ENCODE measurements around the gene CHEK1. TPM values are rescaled to one million over a fixed set of nuclear protein-coding genes. Genes with fewer than 3 reads are reported as not detected.

CHEK1 gene
- total and polyA plus RNA-seq, 2 of the 4 experiments (the other 2 are of a cell fraction): 16.0 to 22.6 TPM

DNA sequence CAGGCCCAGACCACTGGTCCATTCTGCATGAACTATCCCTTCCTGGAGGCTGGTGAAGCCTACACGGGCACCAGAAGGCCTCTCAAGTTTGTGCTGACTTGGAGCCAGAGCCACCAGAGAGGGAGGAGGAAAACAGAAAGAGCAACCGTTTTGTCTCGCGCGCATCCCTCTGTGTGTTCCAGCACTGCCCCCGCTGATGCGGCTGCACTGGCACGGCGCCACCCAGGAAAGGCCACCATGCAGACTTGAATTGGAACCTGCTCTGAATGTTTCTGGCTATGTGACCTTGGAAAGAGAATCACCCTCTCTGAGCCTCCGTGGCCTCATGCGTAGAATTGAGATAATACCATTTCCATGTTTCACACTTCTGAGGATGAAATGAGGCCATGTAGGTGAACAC lies 63.1 kb downstream of the CHEK1 start:
- TF ChIP-seq FOS (IDR thresholded peaks at IDR 0.05; ENCODE audit: low read depth, low read length) (no peak), MAZ (IDR thresholded peaks at IDR 0.05; ENCODE audit: borderline replicate concordance, low read depth, low read length) (no peak), NFE2L2 (IDR thresholded peaks at IDR 0.05; ENCODE audit: low read depth, low read length) (no peak), BHLHE40 (IDR thresholded peaks at IDR 0.05; ENCODE audit: low read depth, low read length) (no peak), RCOR1 (IDR thresholded peaks at IDR 0.05; ENCODE audit: insufficient replicate concordance, low read length) (no peak)
- TF ChIP-seq, protein P1, sequence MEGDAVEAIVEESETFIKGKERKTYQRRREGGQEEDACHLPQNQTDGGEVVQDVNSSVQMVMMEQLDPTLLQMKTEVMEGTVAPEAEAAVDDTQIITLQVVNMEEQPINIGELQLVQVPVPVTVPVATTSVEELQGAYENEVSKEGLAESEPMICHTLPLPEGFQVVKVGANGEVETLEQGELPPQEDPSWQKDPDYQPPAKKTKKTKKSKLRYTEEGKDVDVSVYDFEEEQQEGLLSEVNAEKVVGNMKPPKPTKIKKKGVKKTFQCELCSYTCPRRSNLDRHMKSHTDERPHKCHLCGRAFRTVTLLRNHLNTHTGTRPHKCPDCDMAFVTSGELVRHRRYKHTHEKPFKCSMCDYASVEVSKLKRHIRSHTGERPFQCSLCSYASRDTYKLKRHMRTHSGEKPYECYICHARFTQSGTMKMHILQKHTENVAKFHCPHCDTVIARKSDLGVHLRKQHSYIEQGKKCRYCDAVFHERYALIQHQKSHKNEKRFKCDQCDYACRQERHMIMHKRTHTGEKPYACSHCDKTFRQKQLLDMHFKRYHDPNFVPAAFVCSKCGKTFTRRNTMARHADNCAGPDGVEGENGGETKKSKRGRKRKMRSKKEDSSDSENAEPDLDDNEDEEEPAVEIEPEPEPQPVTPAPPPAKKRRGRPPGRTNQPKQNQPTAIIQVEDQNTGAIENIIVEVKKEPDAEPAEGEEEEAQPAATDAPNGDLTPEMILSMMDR (conservative IDR thresholded peaks at IDR 0.05; ENCODE audit: low read depth, low read length): no peak
- Histone ChIP-seq H2AK9ac (replicated peaks; ENCODE audit: low read depth, low read length, poor library complexity) (no peak overlapping the region), H3K4me2 (ENCODE audit: low read depth, low read length) (no peak overlapping the region), H4K91ac (ENCODE audit: insufficient read depth, low read depth, low read length) (no peak overlapping the region), H4K8ac (ENCODE audit: low read depth in 2 of 2, low read length in 2 of 2) (no peak overlapping the region), H3K27ac (ENCODE audit: insufficient read depth, low read length) (no peak overlapping the region), H3K4me3 (ENCODE audit: insufficient read depth, low read depth, low read length) (no peak overlapping the region), H3K9me3 (ENCODE audit: control insufficient read depth, insufficient read depth, low read length) (no peaks in the 10 kb centered on the region), H4K20me1 (ENCODE audit: insufficient read depth, low read length) (no peaks in the 10 kb centered on the region), H3K18ac (ENCODE audit: low read depth, low read length) (no peak overlapping the region), H4K5ac (ENCODE audit: low read depth, low read length) (no peak overlapping the region), H3K9me1 (ENCODE audit: insufficient read depth, low read length) (no peaks in the 10 kb centered on the region; the same call in 1 of the 2 replicates), H3K23ac (ENCODE audit: low read depth, low read length) (no peak overlapping the region), H2AFZ (replicated peaks; ENCODE audit: low read length, poor library complexity) (no peak overlapping the region), H2BK15ac (ENCODE audit: low read depth, low read length) (no peak overlapping the region), H3K27me3 (ENCODE audit: control insufficient read depth, insufficient read depth, low read length) (no peaks in the 10 kb centered on the region), H2BK5ac (ENCODE audit: low read depth, low read length, poor library complexity, severe bottlenecking) (no peak overlapping the region), H3K56ac (ENCODE audit: extremely low read depth, insufficient read depth, low read length) (no peak overlapping the region), H3K9ac (ENCODE audit: low read depth, low read length) (no peak overlapping the region), H3K4me1 (ENCODE audit: control insufficient read depth, insufficient read depth, low read length) (no peaks in the 10 kb centered on the region), H3K79me1 (ENCODE audit: low read depth in 1 of 2, low read length in 2 of 2) (no peaks in the 10 kb centered on the region), H2BK120ac (ENCODE audit: low read depth, low read length) (no peak overlapping the region), H2BK20ac (ENCODE audit: low read depth, low read length) (no peak overlapping the region), H2AK5ac (ENCODE audit: low read depth, low read length) (no peak overlapping the region), H3K14ac (replicated peaks; ENCODE audit: low read depth, low read length) (no peak overlapping the region), H3K4ac (ENCODE audit: low read depth, low read length) (no peak overlapping the region), H3K36me3 (ENCODE audit: control insufficient read depth, insufficient read depth, low read length) (no peaks in the 10 kb centered on the region)
- ATAC-seq (ENCODE audit: low read depth) (no peak), DNase-seq (no peak)
- in situ Hi-C loops (cut with MboI; ENCODE audit: low sequenced_read_pairs) (no loop called here), dilution Hi-C loops (cut with HindIII; ENCODE audit: low sequenced_read_pairs, unreplicated experiment) (no loop called here), intact Hi-C loops (cut with micrococcal nuclease) (no loop called here)
- 99% methylated on average over 9 of the region's 11 CpGs; no CpG with 5 or more reads in 1 of the 2 experiments for WGBS, 2 experiments (ENCODE audit: extremely low coverage in 2 of 2, insufficient read length in 1 of 2)
- POLR2A ChIA-PET (ENCODE audit: unreplicated experiment): no interaction called here
- CTCF ChIA-PET: interaction anchor here (0.6 kb wide), 1 partner anchor 1657 kb away, joined by 3 read pairs; no protein-coding TSS in a partner anchor
- no TSS peak for BruUV-seq (replicated peaks)

Measured in IMR-90 (cell line).